Activated naive CD4-positive, alpha-beta T cell treated with anti-CD3 and anti-CD28 coated beads, Interleukin-2, amount 50 U/mL, for 24 hours (primary cell): ENCODE data around the gene ARHGEF6.

Experiments used
- H3K27ac Mint-ChIP-seq: one replicate; pipeline ENCODE4 v1.8.0; 2021; ENCODE audit warnings: mild to moderate bottlenecking, mixed read lengths
- H3K27me3 Mint-ChIP-seq: one replicate; pipeline ENCODE4 v1.8.0; 2021; ENCODE audit warnings: mixed read lengths
- H3K36me3 Mint-ChIP-seq: one replicate; pipeline ENCODE4 v1.8.0; 2021; ENCODE audit warnings: mixed read lengths
- H3K4me1 Mint-ChIP-seq: one replicate; pipeline ENCODE4 v1.8.0; 2021; ENCODE audit warnings: mixed read lengths
- H3K4me3 Mint-ChIP-seq: one replicate; pipeline ENCODE4 v1.8.0; 2021; ENCODE audit warnings: mild to moderate bottlenecking, mixed read lengths
- H3K9me3 Mint-ChIP-seq: one replicate; pipeline ENCODE4 v1.8.0; 2021; ENCODE audit warnings: mixed read lengths

The ARHGEF6 gene

GRCh38 chrX:136767104-136767941, 13.4 kb downstream of the ARHGEF6 start:
- Mint-ChIP-seq H3K27me3 (no peaks in the 10 kb centered on the region), H3K9me3 (no peaks in the 10 kb centered on the region), H3K36me3 (no peaks in the 10 kb centered on the region), H3K4me1 (peaks cover 70% of the 10 kb centered on the region), H3K27ac (peak overlapping the region; percentile 89), H3K4me3 (peak overlapping the region; percentile 84)

- peaks cover 66% of the 10 kb centered on the region for H3K4me1 Mint-ChIP-seq
- H3K9me3 Mint-ChIP-seq = no peaks in the 10 kb centered on the region
- H3K27ac Mint-ChIP-seq = peak overlapping the region; percentile 23
- H3K36me3 Mint-ChIP-seq = no peaks in the 10 kb centered on the region
- no peaks in the 10 kb centered on the region for H3K27me3 Mint-ChIP-seq
- H3K4me3 Mint-ChIP-seq = peak overlapping the region; percentile 80
Measured at GRCh38 chrX:136766785-136767103, 14.0 kb downstream of the ARHGEF6 start.

- Mint-ChIP-seq H3K4me1 (peaks cover 59% of the 10 kb centered on the region), H3K9me3 (no peaks in the 10 kb centered on the region), H3K27ac (peak overlapping the region; percentile 46)
Measured at GRCh38 chrX:136765821-136766356, 14.8 kb downstream of the ARHGEF6 start.

GRCh38 chrX:136764206-136764605, 16.5 kb downstream of the ARHGEF6 start:
- H3K36me3 Mint-ChIP-seq = peaks cover 1% of the 10 kb centered on the region
- H3K4me1 Mint-ChIP-seq = peaks cover 55% of the 10 kb centered on the region
- no peak overlapping the region for H3K27ac Mint-ChIP-seq
- no peak overlapping the region for H3K4me3 Mint-ChIP-seq
- no peaks in the 10 kb centered on the region for H3K9me3 Mint-ChIP-seq
- H3K27me3 Mint-ChIP-seq = no peaks in the 10 kb centered on the region

More at GRCh38 chrX:136765821-136766356, 14.8 kb downstream of the ARHGEF6 start:
- Mint-ChIP-seq H3K36me3 (no peaks in the 10 kb centered on the region), H3K4me3 (peak overlapping the region; percentile 80), H3K27me3 (no peaks in the 10 kb centered on the region)

- no peaks in the 10 kb centered on the region for H3K27me3 Mint-ChIP-seq
- peak overlapping the region; percentile 91 for H3K27ac Mint-ChIP-seq
- peaks cover 1% of the 10 kb centered on the region for H3K36me3 Mint-ChIP-seq
- no peaks in the 10 kb centered on the region for H3K9me3 Mint-ChIP-seq
- peak overlapping the region; percentile 56 for H3K4me3 Mint-ChIP-seq
- peaks cover 51% of the 10 kb centered on the region for H3K4me1 Mint-ChIP-seq
Measured at GRCh38 chrX:136762820-136763452, 17.8 kb downstream of the ARHGEF6 start.

GRCh38 chrX:136761421-136761820, 19.3 kb downstream of the ARHGEF6 start:
- no peaks in the 10 kb centered on the region for H3K9me3 Mint-ChIP-seq
- H3K4me3 Mint-ChIP-seq = no peak overlapping the region
- H3K4me1 Mint-ChIP-seq = peaks cover 57% of the 10 kb centered on the region
- H3K36me3 Mint-ChIP-seq = peaks cover 1% of the 10 kb centered on the region
- H3K27me3 Mint-ChIP-seq = no peaks in the 10 kb centered on the region
- no peak overlapping the region for H3K27ac Mint-ChIP-seq

- H3K4me3 Mint-ChIP-seq = peak overlapping the region; percentile 6
- H3K27ac Mint-ChIP-seq = peak overlapping the region; percentile 46
- no peaks in the 10 kb centered on the region for H3K27me3 Mint-ChIP-seq
- no peaks in the 10 kb centered on the region for H3K9me3 Mint-ChIP-seq
- H3K36me3 Mint-ChIP-seq = peaks cover 1% of the 10 kb centered on the region
- H3K4me1 Mint-ChIP-seq = peaks cover 58% of the 10 kb centered on the region
Measured at GRCh38 chrX:136759968-136760367, 20.8 kb downstream of the ARHGEF6 start.

- Mint-ChIP-seq H3K4me3 (no peak overlapping the region), H3K27ac (no peak overlapping the region), H3K9me3 (no peaks in the 10 kb centered on the region), H3K36me3 (peaks cover 1% of the 10 kb centered on the region), H3K27me3 (no peaks in the 10 kb centered on the region), H3K4me1 (peaks cover 80% of the 10 kb centered on the region)
Measured at GRCh38 chrX:136755411-136755810, 25.3 kb downstream of the ARHGEF6 start.

GRCh38 chrX:136754651-136755050, 26.1 kb downstream of the ARHGEF6 start:
- Mint-ChIP-seq H3K9me3 (no peaks in the 10 kb centered on the region), H3K27me3 (no peaks in the 10 kb centered on the region)

GRCh38 chrX:136752796-136753195, 27.9 kb downstream of the ARHGEF6 start:
- Mint-ChIP-seq H3K4me1 (peaks cover 87% of the 10 kb centered on the region), H3K27ac (peak overlapping the region; percentile 89), H3K27me3 (no peaks in the 10 kb centered on the region), H3K36me3 (peaks cover 2% of the 10 kb centered on the region), H3K9me3 (no peaks in the 10 kb centered on the region), H3K4me3 (no peak overlapping the region)

More at GRCh38 chrX:136754651-136755050, 26.1 kb downstream of the ARHGEF6 start:
- Mint-ChIP-seq H3K4me3 (no peak overlapping the region), H3K36me3 (peaks cover under 1% of the 10 kb centered on the region), H3K27ac (peak overlapping the region; percentile 30), H3K4me1 (peaks cover 81% of the 10 kb centered on the region)

GRCh38 chrX:136752346-136752745, 28.4 kb downstream of the ARHGEF6 start:
- H3K27me3 Mint-ChIP-seq = no peaks in the 10 kb centered on the region
- no peak overlapping the region for H3K4me3 Mint-ChIP-seq
- H3K4me1 Mint-ChIP-seq = peaks cover 88% of the 10 kb centered on the region
- peaks cover 2% of the 10 kb centered on the region for H3K36me3 Mint-ChIP-seq
- no peaks in the 10 kb centered on the region for H3K9me3 Mint-ChIP-seq
- H3K27ac Mint-ChIP-seq = no peak overlapping the region

- H3K27me3 Mint-ChIP-seq = no peaks in the 10 kb centered on the region
- H3K27ac Mint-ChIP-seq = peak overlapping the region; percentile 94
- H3K9me3 Mint-ChIP-seq = no peaks in the 10 kb centered on the region
- H3K36me3 Mint-ChIP-seq = peaks cover 6% of the 10 kb centered on the region
- peak overlapping the region; percentile 20 for H3K4me3 Mint-ChIP-seq
- H3K4me1 Mint-ChIP-seq = peaks cover 91% of the 10 kb centered on the region
Measured at GRCh38 chrX:136750364-136750763, 30.4 kb downstream of the ARHGEF6 start.

GRCh38 chrX:136747003-136747986, 33.4 kb downstream of the ARHGEF6 start:
- H3K27ac Mint-ChIP-seq = peak overlapping the region; percentile 91
- peak overlapping the region; percentile 68 for H3K4me3 Mint-ChIP-seq
- peaks cover 87% of the 10 kb centered on the region for H3K4me1 Mint-ChIP-seq
- H3K27me3 Mint-ChIP-seq = no peaks in the 10 kb centered on the region
- no peaks in the 10 kb centered on the region for H3K9me3 Mint-ChIP-seq
- H3K36me3 Mint-ChIP-seq = peaks cover 15% of the 10 kb centered on the region

GRCh38 chrX:136745215-136746173, 35.2 kb downstream of the ARHGEF6 start:
- Mint-ChIP-seq H3K27me3 (no peaks in the 10 kb centered on the region), H3K4me3 (peak overlapping the region; percentile 24), H3K27ac (peak overlapping the region; percentile 90), H3K9me3 (no peaks in the 10 kb centered on the region), H3K36me3 (peaks cover 15% of the 10 kb centered on the region), H3K4me1 (peaks cover 73% of the 10 kb centered on the region)
